ENCODE measurements around the gene AKNA.

The AKNA gene

GRCh38 chr9:114361542-114361941 lies 26.2 kb downstream of the AKNA start:
- no peaks in the 10 kb centered on the region for H3K9me3 ChIP-seq (ENCODE audit: control insufficient read depth, insufficient read depth, low read length)
- no peak overlapping the region for H3K4me3 ChIP-seq (ENCODE audit: low read length)
- no peaks in the 10 kb centered on the region for H3K27me3 ChIP-seq (ENCODE audit: control insufficient read depth, insufficient read depth, low read length)
- no peak overlapping the region for H3K27ac ChIP-seq (ENCODE audit: low read length)
- no CpG with 5 or more reads among the region's 7 CpGs for WGBS (ENCODE audit: insufficient coverage, insufficient read length)
- peaks cover 22% of the 10 kb centered on the region for H3K36me3 ChIP-seq (ENCODE audit: control insufficient read depth, insufficient read depth, low read length)
- DNase-seq (ENCODE audit: low read depth, low spot score), result no peak
- no peaks in the 10 kb centered on the region for H3K4me1 ChIP-seq (ENCODE audit: control insufficient read depth, insufficient read depth, low read length)

GRCh38 chr9:114359801-114360200 lies 28.0 kb downstream of the AKNA start:
- no peak overlapping the region for H3K4me3 ChIP-seq (ENCODE audit: low read length)
- H3K9me3 ChIP-seq (ENCODE audit: control insufficient read depth, insufficient read depth, low read length), result no peaks in the 10 kb centered on the region
- H3K4me1 ChIP-seq (ENCODE audit: control insufficient read depth, insufficient read depth, low read length), result no peaks in the 10 kb centered on the region
- no peak for DNase-seq (ENCODE audit: low read depth, low spot score)
- peaks cover 29% of the 10 kb centered on the region for H3K36me3 ChIP-seq (ENCODE audit: control insufficient read depth, insufficient read depth, low read length)
- WGBS (ENCODE audit: insufficient coverage, insufficient read length), result no CpG with 5 or more reads among the region's 7 CpGs
- H3K27ac ChIP-seq (ENCODE audit: low read length), result no peak overlapping the region
- H3K27me3 ChIP-seq (ENCODE audit: control insufficient read depth, insufficient read depth, low read length), result no peaks in the 10 kb centered on the region

GRCh38 chr9:114357911-114358328 lies 29.9 kb downstream of the AKNA start:
- Histone ChIP-seq H3K4me1 (ENCODE audit: control insufficient read depth, insufficient read depth, low read length) (no peaks in the 10 kb centered on the region), H3K4me3 (ENCODE audit: low read length) (no peak overlapping the region), H3K27me3 (ENCODE audit: control insufficient read depth, insufficient read depth, low read length) (no peaks in the 10 kb centered on the region), H3K27ac (ENCODE audit: low read length) (no peak overlapping the region), H3K36me3 (ENCODE audit: control insufficient read depth, insufficient read depth, low read length) (peaks cover 29% of the 10 kb centered on the region), H3K9me3 (ENCODE audit: control insufficient read depth, insufficient read depth, low read length) (no peaks in the 10 kb centered on the region)
- DNase-seq (ENCODE audit: low read depth, low spot score), result no peak
- WGBS (ENCODE audit: insufficient coverage, insufficient read length), result no CpG with 5 or more reads among the region's 9 CpGs

DNA sequence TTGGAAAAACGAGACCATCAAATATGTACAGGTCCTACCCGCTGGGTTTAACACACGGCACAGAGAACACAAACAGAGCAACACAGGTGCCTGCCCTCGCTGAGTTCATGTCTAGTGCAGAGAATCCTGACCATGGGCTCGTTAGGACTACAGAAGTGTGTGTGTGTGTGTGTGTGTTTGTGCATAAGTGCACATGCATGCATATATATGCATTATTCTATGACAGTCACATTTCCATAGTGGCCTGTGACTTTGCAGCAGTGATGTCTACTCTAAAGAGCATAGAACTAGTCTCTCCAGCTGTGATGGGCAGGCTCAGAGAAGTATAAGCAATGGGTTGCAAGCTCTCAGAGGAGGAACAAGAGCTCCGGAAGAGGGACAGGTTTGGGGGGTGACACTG lies 30.4 kb downstream of the AKNA start:
- no peak for DNase-seq (ENCODE audit: low read depth, low spot score)
- Histone ChIP-seq H3K9me3 (ENCODE audit: control insufficient read depth, insufficient read depth, low read length) (no peaks in the 10 kb centered on the region), H3K4me1 (ENCODE audit: control insufficient read depth, insufficient read depth, low read length) (no peaks in the 10 kb centered on the region), H3K4me3 (ENCODE audit: low read length) (no peak overlapping the region), H3K27me3 (ENCODE audit: control insufficient read depth, insufficient read depth, low read length) (no peaks in the 10 kb centered on the region), H3K36me3 (ENCODE audit: control insufficient read depth, insufficient read depth, low read length) (peaks cover 26% of the 10 kb centered on the region), H3K27ac (ENCODE audit: low read length) (no peak overlapping the region)
- WGBS (ENCODE audit: insufficient coverage, insufficient read length), result no CpG with 5 or more reads among the region's 6 CpGs

DNA sequence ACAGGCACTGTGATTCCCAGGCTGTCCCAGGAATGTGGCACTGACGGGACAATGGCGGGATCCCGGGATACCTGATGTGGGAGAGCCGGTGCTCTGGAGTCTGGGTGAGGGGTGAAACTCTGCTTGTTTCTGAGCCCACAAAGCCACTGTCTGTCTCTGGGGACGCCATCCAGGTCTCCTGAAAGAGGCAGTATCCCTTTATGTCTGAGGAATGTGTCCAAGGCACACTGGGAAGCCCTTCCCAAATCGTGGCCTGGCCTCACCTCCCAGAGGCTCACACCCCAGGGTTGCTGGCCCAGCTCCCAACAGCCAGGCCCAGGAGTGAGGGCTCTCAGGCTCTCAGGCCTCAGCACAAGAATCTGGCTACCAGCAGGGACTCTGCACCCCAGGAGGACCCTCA lies 31.0 kb downstream of the AKNA start:
- DNase-seq (ENCODE audit: low read depth, low spot score), result no peak
- no peaks in the 10 kb centered on the region for H3K9me3 ChIP-seq (ENCODE audit: control insufficient read depth, insufficient read depth, low read length)
- no peaks in the 10 kb centered on the region for H3K4me1 ChIP-seq (ENCODE audit: control insufficient read depth, insufficient read depth, low read length)
- WGBS (ENCODE audit: insufficient coverage, insufficient read length), result no CpG with 5 or more reads among the region's 6 CpGs
- H3K27ac ChIP-seq (ENCODE audit: low read length), result no peak overlapping the region
- no peak overlapping the region for H3K4me3 ChIP-seq (ENCODE audit: low read length)
- H3K27me3 ChIP-seq (ENCODE audit: control insufficient read depth, insufficient read depth, low read length), result no peaks in the 10 kb centered on the region
- H3K36me3 ChIP-seq (ENCODE audit: control insufficient read depth, insufficient read depth, low read length), result peaks cover 24% of the 10 kb centered on the region

GRCh38 chr9:114355821-114356220 lies 32.0 kb downstream of the AKNA start:
- Histone ChIP-seq H3K4me1 (ENCODE audit: control insufficient read depth, insufficient read depth, low read length) (no peaks in the 10 kb centered on the region), H3K27ac (ENCODE audit: low read length) (no peak overlapping the region), H3K27me3 (ENCODE audit: control insufficient read depth, insufficient read depth, low read length) (no peaks in the 10 kb centered on the region), H3K9me3 (ENCODE audit: control insufficient read depth, insufficient read depth, low read length) (no peaks in the 10 kb centered on the region), H3K36me3 (ENCODE audit: control insufficient read depth, insufficient read depth, low read length) (peaks cover 20% of the 10 kb centered on the region), H3K4me3 (ENCODE audit: low read length) (no peak overlapping the region)
- WGBS (ENCODE audit: insufficient coverage, insufficient read length), result no CpG with 5 or more reads among the region's 6 CpGs
- DNase-seq (ENCODE audit: low read depth, low spot score), result no peak

GRCh38 chr9:114351932-114352331 lies 35.9 kb downstream of the AKNA start:
- WGBS (ENCODE audit: insufficient coverage, insufficient read length), result no CpG with 5 or more reads among the region's 4 CpGs
- Histone ChIP-seq H3K4me3 (ENCODE audit: low read length) (no peak overlapping the region), H3K27ac (ENCODE audit: low read length) (no peak overlapping the region), H3K27me3 (ENCODE audit: control insufficient read depth, insufficient read depth, low read length) (no peaks in the 10 kb centered on the region), H3K9me3 (ENCODE audit: control insufficient read depth, insufficient read depth, low read length) (no peaks in the 10 kb centered on the region), H3K36me3 (ENCODE audit: control insufficient read depth, insufficient read depth, low read length) (peaks cover 13% of the 10 kb centered on the region), H3K4me1 (ENCODE audit: control insufficient read depth, insufficient read depth, low read length) (peaks cover 4% of the 10 kb centered on the region; the same call in 1 of the 2 replicates)
- no peak for DNase-seq (ENCODE audit: low read depth, low spot score)

DNA sequence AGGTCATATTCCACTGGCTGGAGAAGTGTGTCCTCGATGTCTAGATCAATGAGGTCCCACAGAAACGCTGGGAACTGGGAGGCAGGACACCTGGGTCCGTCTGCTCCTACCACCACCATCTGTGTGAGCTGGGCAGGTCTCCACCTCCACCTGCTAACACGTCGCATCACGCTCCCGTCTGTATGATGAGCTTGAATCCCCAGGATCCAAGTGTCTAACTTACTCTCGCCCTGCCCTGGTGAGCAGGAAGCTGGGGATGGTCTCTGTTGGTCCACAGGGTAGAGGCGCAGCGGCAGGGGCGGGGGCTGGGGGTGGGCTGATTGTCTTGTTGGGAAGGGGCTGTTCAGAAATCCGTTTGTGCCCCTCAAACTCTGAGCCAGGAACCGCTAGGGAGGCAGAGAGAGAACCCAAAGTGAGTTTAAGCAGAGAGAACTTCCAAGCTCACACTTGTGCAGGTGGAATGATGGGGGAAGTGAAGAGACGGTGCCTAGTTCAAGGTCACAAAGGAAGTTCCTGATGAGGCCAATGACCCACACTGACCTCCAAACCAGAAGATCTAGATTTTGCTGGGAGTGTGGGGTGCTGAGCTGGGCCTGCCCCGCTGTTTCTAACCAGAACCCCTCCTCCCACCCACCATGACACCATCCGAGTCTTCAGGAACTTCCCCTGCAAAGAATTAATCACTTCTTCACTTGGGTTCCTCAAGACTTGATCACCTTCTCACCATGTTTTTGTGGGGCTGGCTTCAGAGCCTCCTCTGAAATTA lies 37.0 kb downstream of the AKNA start:
- Histone ChIP-seq H3K27ac (ENCODE audit: low read length) (no peak overlapping the region), H3K4me3 (ENCODE audit: low read length) (no peak overlapping the region), H3K4me1 (ENCODE audit: control insufficient read depth, insufficient read depth, low read length) (peaks cover 4% of the 10 kb centered on the region; the same call in 1 of the 2 replicates), H3K9me3 (ENCODE audit: control insufficient read depth, insufficient read depth, low read length) (no peaks in the 10 kb centered on the region), H3K27me3 (ENCODE audit: control insufficient read depth, insufficient read depth, low read length) (no peaks in the 10 kb centered on the region), H3K36me3 (ENCODE audit: control insufficient read depth, insufficient read depth, low read length) (peaks cover 18% of the 10 kb centered on the region)
- no CpG with 5 or more reads among the region's 16 CpGs for WGBS (ENCODE audit: insufficient coverage, insufficient read length)
- no peak for DNase-seq (ENCODE audit: low read depth, low spot score)

- DNase-seq (ENCODE audit: low read depth, low spot score), result no peak
- no CpG with 5 or more reads among the region's 10 CpGs for WGBS (ENCODE audit: insufficient coverage, insufficient read length)
- no peaks in the 10 kb centered on the region for H3K9me3 ChIP-seq (ENCODE audit: control insufficient read depth, insufficient read depth, low read length)
- H3K36me3 ChIP-seq (ENCODE audit: control insufficient read depth, insufficient read depth, low read length), result peaks cover 13% of the 10 kb centered on the region; the same call in 1 of the 2 replicates
- H3K27me3 ChIP-seq (ENCODE audit: control insufficient read depth, insufficient read depth, low read length), result no peaks in the 10 kb centered on the region
- no peak overlapping the region for H3K4me3 ChIP-seq (ENCODE audit: low read length)
- peaks cover 4% of the 10 kb centered on the region; the same call in 1 of the 2 replicates for H3K4me1 ChIP-seq (ENCODE audit: control insufficient read depth, insufficient read depth, low read length)
- H3K27ac ChIP-seq (ENCODE audit: low read length), result no peak overlapping the region
Observed at GRCh38 chr9:114349713-114350480, 37.9 kb downstream of the AKNA start.

- Histone ChIP-seq H3K36me3 (ENCODE audit: control insufficient read depth, insufficient read depth, low read length) (peaks cover 17% of the 10 kb centered on the region), H3K4me3 (ENCODE audit: low read length) (no peak overlapping the region), H3K9me3 (ENCODE audit: control insufficient read depth, insufficient read depth, low read length) (no peaks in the 10 kb centered on the region), H3K4me1 (ENCODE audit: control insufficient read depth, insufficient read depth, low read length) (peaks cover 4% of the 10 kb centered on the region; the same call in 1 of the 2 replicates), H3K27me3 (ENCODE audit: control insufficient read depth, insufficient read depth, low read length) (no peaks in the 10 kb centered on the region), H3K27ac (ENCODE audit: low read length) (no peak overlapping the region)
- WGBS (ENCODE audit: insufficient coverage, insufficient read length), result no CpG with 5 or more reads among the region's 9 CpGs
- peak; percentile 48 for DNase-seq (ENCODE audit: low read depth, low spot score)
Observed at GRCh38 chr9:114348906-114349482, 38.8 kb downstream of the AKNA start.

Measured in iPS DF 6.9 (cell line).